Measurements from ENCODE around the gene PZP.

DNA sequence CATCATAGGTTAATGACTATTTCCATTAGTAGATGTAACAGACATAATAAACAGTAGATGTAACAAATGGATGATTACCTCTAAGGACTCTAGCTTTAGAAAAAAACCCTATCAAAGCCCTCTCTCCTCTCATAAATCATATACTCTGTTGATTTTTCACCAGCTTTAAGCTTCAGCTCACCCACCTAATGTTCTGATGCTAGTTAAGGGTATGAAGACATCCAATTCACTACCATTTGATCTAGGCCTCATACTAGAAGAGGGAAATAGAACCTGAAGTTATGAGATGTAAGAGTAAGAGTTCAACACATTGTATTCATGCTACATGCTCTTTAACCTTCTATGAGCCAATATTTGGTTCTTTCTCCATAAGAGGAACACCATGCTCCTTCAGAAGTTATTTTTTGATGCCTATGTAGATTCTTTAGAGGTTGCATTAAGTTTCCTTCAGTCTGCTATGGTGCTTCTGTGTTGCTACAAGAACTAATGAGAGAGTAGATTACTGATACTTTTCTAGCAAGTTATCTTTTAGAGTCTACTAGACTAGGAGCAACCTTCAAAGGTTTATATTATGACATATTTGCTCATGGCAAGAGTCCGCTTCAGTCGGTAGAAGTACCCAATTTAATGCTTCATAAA is 108.5 kb downstream of the PZP start:
- TF ChIP-seq, protein P1, sequence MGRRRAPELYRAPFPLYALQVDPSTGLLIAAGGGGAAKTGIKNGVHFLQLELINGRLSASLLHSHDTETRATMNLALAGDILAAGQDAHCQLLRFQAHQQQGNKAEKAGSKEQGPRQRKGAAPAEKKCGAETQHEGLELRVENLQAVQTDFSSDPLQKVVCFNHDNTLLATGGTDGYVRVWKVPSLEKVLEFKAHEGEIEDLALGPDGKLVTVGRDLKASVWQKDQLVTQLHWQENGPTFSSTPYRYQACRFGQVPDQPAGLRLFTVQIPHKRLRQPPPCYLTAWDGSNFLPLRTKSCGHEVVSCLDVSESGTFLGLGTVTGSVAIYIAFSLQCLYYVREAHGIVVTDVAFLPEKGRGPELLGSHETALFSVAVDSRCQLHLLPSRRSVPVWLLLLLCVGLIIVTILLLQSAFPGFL (CRISPR knock-in tag; IDR thresholded peaks at IDR 0.05): no peak
- TF ChIP-seq CTCF (CRISPR knock-in tag; IDR thresholded peaks at IDR 0.05) (no peak), SUZ12 (IDR thresholded peaks at IDR 0.05; ENCODE audit: low read depth, low read length) (no peak), GMEB1 (CRISPR knock-in tag; IDR thresholded peaks at IDR 0.05; ENCODE audit: borderline replicate concordance) (no peak), TAF1 (CRISPR knock-in tag; IDR thresholded peaks at IDR 0.05) (no peak), ZNF224 (CRISPR knock-in tag; IDR thresholded peaks at IDR 0.05) (no peak), ZNF816 (CRISPR knock-in tag; IDR thresholded peaks at IDR 0.05; ENCODE audit: borderline replicate concordance) (no peak), SMARCC2 (IDR thresholded peaks at IDR 0.05) (no peak), ZNF501 (CRISPR knock-in tag; IDR thresholded peaks at IDR 0.05) (no peak)
- TF ChIP-seq, protein P2, sequence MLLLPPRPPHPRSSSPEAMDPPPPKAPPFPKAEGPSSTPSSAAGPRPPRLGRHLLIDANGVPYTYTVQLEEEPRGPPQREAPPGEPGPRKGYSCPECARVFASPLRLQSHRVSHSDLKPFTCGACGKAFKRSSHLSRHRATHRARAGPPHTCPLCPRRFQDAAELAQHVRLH (CRISPR knock-in tag; IDR thresholded peaks at IDR 0.05; ENCODE audit: borderline replicate concordance, low read depth): no peak
